Right atrium auricular region (tissue), 2 donors: ENCODE measurements around the gene IFT43. TPM values are rescaled to one million over a fixed set of nuclear protein-coding genes. Genes with fewer than 3 reads are reported as not detected.

Experiments used
- DNase-seq: peaks from one replicate; pipeline ENCODE4 v3.0.0-alpha.2; 2019; ENCODE audit warnings: low spot score
- H3K27ac ChIP-seq, 2 donors: fragments of 200-600 bp; sonication (generic); 1 replicate in 1 of 2; 2 replicates in 1 of 2; pipeline ENCODE4 v1.5.1; 2016 to 2019
- H3K27me3 ChIP-seq, 2 donors: fragments of 200-600 bp; sonication (generic); one replicate each; pipeline versions ENCODE4 v1.5.1 to v1.6.0; 2017 to 2019
- H3K36me3 ChIP-seq: fragments of 200-600 bp; sonication (generic); one replicate; pipeline ENCODE4 v1.5.1; 2016
- H3K4me1 ChIP-seq, 2 donors: fragments of 200-600 bp; sonication (generic); one replicate each; pipeline versions ENCODE4 v1.5.1 to v1.6.0; 2017 to 2019
- H3K4me3 ChIP-seq, 2 donors: fragments of 200-600 bp; sonication (generic); 1 replicate in 1 of 2; 2 replicates in 1 of 2; pipeline ENCODE4 v1.5.1; 2017 to 2019; ENCODE audit warnings: mild to moderate bottlenecking in 1 of 2, moderate library complexity in 1 of 2
- H3K9me3 ChIP-seq, 2 donors: fragments of 200-600 bp; sonication (generic); one replicate each; pipeline ENCODE4 v1.5.1; 2019
- total RNA-seq, 2 donors: library from RNA; depleted of rRNA; stranded (reverse); fragments of >200 nt; gene quantifications; one replicate each; pipeline ENCODE4 v1.1.0, GENCODE V29; 2016
- TF ChIP-seq, protein P1 (sequence below), 2 donors: fragments of 200-600 bp; sonication (generic); IDR thresholded peaks; one replicate each; pipeline ENCODE4 v1.5.1; 2019; ENCODE audit warnings: antibody characterized with exemption in 2 of 2

The IFT43 gene
- total RNA-seq, 2 donors from 2014 or later: 32.6 to 59.0 TPM

DNA sequence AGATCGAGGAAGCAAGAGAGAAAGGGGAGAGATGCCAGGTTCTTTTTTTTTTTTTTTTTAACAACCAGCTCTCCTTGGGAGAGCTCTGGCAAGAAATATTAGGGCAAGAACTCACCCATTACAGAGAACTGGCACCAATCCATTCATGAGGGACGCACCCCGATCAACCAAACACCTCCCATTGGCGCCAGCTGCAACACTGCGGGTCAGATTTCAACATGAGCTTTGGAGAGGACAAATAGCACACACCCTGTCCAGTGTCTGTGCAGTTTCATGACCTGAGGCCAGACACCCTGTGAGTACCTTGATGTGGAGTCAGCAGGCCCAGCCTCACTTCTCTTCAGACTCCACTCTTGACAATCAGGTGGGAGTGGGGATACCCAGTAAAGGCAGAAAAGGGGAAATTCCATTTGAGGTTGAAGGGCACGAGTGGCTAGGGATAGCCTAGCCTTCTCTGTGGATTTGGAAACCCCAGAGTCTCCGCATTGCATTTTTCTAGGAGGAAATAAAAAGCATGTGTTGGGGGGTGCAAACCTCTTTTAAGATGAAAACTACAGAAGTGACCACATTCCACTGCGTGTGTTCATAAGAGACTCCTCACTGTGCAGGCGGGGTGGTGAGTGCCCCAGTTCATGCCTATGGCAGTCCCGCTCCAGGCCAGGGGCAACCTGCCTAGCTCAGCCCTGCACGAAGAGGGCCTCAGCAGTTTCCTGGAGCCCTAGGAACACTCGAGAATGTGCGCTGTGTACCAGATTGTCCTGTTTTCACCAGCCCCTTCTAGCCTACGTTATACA lies 123.7 kb downstream of the IFT43 start:
- Histone ChIP-seq H3K9me3 (no peaks in the 10 kb centered on the region), H3K4me1 (no peaks in the 10 kb centered on the region), H3K27me3 (no peaks in the 10 kb centered on the region), H3K36me3 (no peaks in the 10 kb centered on the region), H3K27ac (no peak overlapping the region), H3K4me3 (no peak overlapping the region)
- TF ChIP-seq, protein P1, sequence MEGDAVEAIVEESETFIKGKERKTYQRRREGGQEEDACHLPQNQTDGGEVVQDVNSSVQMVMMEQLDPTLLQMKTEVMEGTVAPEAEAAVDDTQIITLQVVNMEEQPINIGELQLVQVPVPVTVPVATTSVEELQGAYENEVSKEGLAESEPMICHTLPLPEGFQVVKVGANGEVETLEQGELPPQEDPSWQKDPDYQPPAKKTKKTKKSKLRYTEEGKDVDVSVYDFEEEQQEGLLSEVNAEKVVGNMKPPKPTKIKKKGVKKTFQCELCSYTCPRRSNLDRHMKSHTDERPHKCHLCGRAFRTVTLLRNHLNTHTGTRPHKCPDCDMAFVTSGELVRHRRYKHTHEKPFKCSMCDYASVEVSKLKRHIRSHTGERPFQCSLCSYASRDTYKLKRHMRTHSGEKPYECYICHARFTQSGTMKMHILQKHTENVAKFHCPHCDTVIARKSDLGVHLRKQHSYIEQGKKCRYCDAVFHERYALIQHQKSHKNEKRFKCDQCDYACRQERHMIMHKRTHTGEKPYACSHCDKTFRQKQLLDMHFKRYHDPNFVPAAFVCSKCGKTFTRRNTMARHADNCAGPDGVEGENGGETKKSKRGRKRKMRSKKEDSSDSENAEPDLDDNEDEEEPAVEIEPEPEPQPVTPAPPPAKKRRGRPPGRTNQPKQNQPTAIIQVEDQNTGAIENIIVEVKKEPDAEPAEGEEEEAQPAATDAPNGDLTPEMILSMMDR (IDR thresholded peaks at IDR 0.05): no peak
- no peak for DNase-seq

DNA sequence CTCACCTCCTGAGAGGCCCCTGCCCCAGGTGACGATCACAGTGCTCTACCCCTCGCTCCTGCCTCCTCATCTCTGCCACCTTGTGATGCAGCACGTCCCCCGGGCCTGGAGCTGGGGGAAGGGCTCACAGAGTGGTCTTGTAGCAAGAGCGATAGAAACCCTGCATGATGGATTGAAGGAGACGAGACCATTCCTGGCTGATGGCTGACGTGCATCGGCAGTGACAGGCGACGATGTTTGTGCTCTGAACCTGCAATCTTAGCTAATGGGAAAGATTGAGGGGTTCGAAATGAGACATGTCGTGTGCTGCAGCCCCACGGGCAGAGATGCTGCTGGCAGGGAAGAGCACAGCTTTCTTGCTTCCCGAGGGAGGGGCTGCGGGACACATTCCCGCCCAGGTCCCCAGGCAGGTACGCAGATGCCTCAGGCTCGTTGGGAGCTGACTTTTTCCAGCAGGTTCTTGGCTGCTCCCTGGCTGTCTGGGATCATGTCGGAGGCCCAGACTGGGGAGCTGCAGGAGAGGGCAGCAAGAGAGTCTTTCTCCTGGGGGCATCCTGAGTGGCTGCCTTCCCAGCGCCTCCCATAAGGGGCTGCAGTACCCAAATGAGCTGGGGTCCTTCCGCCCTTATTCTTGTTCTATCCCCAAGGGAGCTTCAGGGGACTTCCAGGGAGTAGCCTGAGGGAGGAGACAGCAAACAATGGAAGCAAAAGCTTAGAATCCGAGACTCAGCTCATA lies 127.5 kb downstream of the IFT43 start:
- no peak for DNase-seq
- H3K27ac ChIP-seq: no peak overlapping the region
- no peaks in the 10 kb centered on the region for H3K36me3 ChIP-seq
- no peaks in the 10 kb centered on the region for H3K4me1 ChIP-seq
- no peaks in the 10 kb centered on the region for H3K27me3 ChIP-seq
- H3K4me3 ChIP-seq: no peak overlapping the region
- H3K9me3 ChIP-seq: no peaks in the 10 kb centered on the region
- TF ChIP-seq, protein P1 (IDR thresholded peaks at IDR 0.05): no peak

DNA sequence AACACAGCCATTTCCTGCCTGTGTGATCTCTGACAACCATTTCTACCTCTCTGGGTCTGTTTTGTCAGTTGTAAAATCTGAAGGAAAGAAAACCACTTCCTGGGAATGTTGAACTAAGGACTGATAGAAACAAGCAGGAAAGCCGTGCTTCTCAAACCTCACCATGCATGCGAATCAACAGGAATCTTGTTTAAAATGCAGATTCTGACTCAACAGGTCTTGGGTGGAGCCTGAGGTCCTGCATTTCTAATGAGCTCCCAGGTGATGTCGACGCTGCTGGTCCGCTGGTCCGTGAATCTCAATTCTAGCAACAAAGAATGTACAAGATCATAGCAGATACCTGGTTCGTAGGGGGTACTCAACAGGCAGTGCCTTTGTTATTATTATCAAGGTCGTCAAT lies 128.1 kb downstream of the IFT43 start:
- H3K27me3 ChIP-seq: no peaks in the 10 kb centered on the region
- H3K4me3 ChIP-seq: no peak overlapping the region
- H3K27ac ChIP-seq: no peak overlapping the region
- no peak for DNase-seq
- H3K9me3 ChIP-seq: no peaks in the 10 kb centered on the region
- TF ChIP-seq, protein P1 (IDR thresholded peaks at IDR 0.05): no peak
- H3K36me3 ChIP-seq: no peaks in the 10 kb centered on the region
- H3K4me1 ChIP-seq: no peaks in the 10 kb centered on the region

DNA sequence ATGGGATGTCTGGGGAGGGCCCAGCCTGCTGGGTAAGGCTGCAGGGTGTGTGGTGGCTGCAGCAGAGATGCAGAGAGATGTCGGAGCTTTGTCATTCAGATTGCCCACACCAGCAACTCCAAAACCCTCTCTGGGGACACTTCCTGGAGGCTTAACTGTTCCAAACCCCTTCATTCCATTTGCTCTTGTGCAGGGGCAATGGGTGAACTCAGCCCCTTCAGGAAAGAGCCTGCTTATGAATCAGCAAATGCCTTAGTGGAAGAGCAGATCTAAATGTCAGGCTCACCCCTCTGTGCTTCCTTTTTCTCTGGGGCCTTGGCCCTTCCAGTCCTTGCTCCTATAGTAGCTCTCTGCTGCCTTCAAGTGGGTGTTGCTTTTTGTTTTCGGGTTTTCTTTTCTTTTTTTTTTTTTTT lies 129.5 kb downstream of the IFT43 start:
- H3K27me3 ChIP-seq: no peaks in the 10 kb centered on the region
- TF ChIP-seq, protein P1 (IDR thresholded peaks at IDR 0.05): no peak
- H3K4me3 ChIP-seq: no peak overlapping the region
- H3K27ac ChIP-seq: no peak overlapping the region
- no peaks in the 10 kb centered on the region for H3K9me3 ChIP-seq
- H3K4me1 ChIP-seq: no peaks in the 10 kb centered on the region
- no peak for DNase-seq
- no peaks in the 10 kb centered on the region for H3K36me3 ChIP-seq

DNA sequence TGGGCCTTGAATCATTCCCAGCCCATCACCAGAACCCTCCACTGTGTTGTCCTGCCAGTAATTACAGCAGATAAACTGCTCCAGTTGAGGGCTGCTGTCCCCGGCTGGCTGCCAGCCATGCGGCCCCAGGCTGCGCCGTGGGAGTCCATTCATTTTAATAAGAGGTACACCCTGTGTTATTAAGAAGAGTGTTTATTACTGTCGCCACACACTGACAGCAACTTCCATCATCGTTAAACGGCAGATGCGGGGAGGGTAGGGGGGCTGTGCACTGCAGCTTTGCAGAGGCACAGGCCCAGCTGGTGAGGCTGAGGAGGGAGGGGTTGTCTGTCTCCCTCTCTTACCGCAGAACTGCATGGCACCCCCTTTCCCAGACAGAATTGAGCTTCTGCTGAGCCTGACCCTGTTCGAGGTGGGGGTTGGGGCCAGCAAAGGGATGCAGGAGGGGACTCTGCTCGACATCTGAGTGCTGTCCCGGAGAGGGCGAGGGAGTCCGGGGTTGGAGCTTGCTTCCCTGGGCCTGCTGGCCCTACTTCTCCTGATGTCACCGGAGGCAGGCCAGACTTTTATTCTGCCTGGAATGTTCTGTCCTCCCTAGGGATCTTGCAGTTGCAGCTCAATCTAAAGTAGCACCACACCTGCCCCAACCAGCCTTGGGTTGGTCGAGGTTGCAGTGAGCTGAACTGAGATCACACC lies 132.4 kb downstream of the IFT43 start:
- Histone ChIP-seq H3K4me3 (no peak overlapping the region), H3K9me3 (no peaks in the 10 kb centered on the region), H3K27ac (no peak overlapping the region), H3K4me1 (no peaks in the 10 kb centered on the region), H3K27me3 (no peaks in the 10 kb centered on the region), H3K36me3 (no peaks in the 10 kb centered on the region)
- TF ChIP-seq, protein P1 (IDR thresholded peaks at IDR 0.05): no peak
- no peak for DNase-seq
